ENCODE data around the gene GINS3. TPM values are rescaled to one million over a fixed set of nuclear protein-coding genes. Genes with fewer than 3 reads are reported as not detected.
A peak's percentile ranks its signal among the peaks of the same experiment; 100 is the strongest.
"Not testable (repeated sequence)": the region's sequence is repeated elsewhere in the genome, so short reads cannot be mapped to it uniquely, and the experiment has no call there.

Gene GINS3
- polyA plus RNA-seq, 4 donors, result 1.3 to 6.7 (median 3.5) TPM

DNA sequence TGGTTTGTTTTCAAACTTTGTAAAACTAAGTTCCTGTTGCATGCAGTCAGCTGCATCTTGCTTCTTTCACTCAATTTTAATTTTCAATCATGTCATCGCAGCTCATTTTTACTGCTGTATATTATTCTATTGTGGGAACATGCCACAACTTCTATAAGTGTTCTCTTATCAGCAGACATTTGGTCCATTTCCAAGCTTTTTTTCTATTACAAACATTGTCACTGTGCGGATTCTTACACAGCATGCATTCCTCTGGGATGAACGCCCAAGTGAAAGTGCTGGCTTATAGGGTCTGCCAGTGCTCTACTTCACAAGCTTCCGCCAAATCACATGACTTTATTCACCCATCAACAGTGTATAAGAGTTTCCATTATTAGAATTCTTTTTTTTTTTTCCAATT lies 22.7 kb downstream of the GINS3 start:
- Histone ChIP-seq H3K27me3 (ENCODE audit: control insufficient read depth in 3 of 3, insufficient read depth in 3 of 3, low read length in 3 of 3) (peaks cover 0 to 2% (median 0%) of the 10 kb centered on the region in 3 donors), H3K36me3 (ENCODE audit: control insufficient read depth in 3 of 3, insufficient read depth in 2 of 3, low read depth in 1 of 3, low read length in 3 of 3) (no peaks in the 10 kb centered on the region), H3K4me1 (ENCODE audit: control insufficient read depth in 3 of 3, insufficient read depth in 2 of 3, low read depth in 1 of 3, low read length in 2 of 3) (no peaks in the 10 kb centered on the region), H3K9me3 (ENCODE audit: control insufficient read depth in 2 of 2, insufficient read depth in 1 of 2, low read depth in 1 of 2, low read length in 1 of 2) (no peaks in the 10 kb centered on the region), H3K4me3 (ENCODE audit: low read depth in 1 of 3, low read length in 3 of 3) (no peak overlapping the region), H3K27ac (ENCODE audit: low read depth in 1 of 3, low read length in 2 of 3) (no peak overlapping the region)
- WGBS, 3 donors, result 70 to 72% (median 72%) methylated on average over 4 of the region's 4 CpGs
- DNase-seq (no peak), FAIRE-seq (no peak)

DNA sequence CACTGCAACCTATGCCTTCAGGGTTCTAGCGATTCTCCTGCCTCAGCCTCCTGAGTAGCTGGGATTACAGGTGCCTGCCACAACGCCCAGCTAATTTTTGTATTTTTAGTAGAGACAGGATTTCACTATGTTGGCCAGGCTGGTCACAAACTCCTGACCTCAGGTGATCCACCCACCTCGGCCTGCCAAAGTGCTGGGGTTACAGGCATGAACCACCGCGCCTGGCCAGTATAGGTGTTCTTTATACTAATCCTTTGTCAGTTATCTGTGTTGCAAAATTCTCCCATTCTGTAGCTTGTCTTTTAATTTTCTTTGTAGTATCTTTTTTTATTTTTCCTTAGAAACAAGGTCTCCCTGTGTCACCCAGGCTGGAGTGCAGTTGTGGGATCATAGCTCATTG lies 23.7 kb downstream of the GINS3 start:
- H3K9me3 ChIP-seq (ENCODE audit: control insufficient read depth in 2 of 2, insufficient read depth in 1 of 2, low read depth in 1 of 2, low read length in 1 of 2); FAIRE-seq; DNase-seq; H3K27me3 ChIP-seq (ENCODE audit: control insufficient read depth in 3 of 3, insufficient read depth in 3 of 3, low read length in 3 of 3); H3K36me3 ChIP-seq (ENCODE audit: control insufficient read depth in 3 of 3, insufficient read depth in 2 of 3, low read depth in 1 of 3, low read length in 3 of 3); H3K4me1 ChIP-seq (ENCODE audit: control insufficient read depth in 3 of 3, insufficient read depth in 2 of 3, low read depth in 1 of 3, low read length in 2 of 3); H3K4me3 ChIP-seq (ENCODE audit: low read depth in 1 of 3, low read length in 3 of 3); H3K27ac ChIP-seq (ENCODE audit: low read depth in 1 of 3, low read length in 2 of 3): not testable (repeated sequence)
- WGBS, 3 donors, result 89 to 93% (median 91%) methylated on average over 5 of the region's 5 CpGs

DNA sequence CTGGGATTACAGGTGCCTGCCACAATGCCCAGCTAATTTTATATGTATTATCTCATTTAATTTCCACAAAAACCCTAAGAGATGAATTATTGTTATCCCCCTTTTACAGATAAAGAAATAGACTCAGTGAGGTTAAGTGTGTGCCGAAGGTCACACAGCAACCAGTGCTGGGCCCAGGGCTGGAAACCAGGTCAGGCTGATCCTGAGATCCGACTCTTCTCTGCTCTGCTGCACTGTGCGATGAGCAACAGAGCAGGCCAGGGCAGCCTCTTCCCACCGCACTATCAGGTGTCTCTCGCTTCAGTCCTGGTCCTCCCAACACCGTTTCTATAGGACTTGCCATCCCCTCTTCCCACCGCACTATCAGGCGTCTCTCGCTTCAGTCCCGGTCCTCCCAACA lies 24.8 kb downstream of the GINS3 start:
- FAIRE-seq (no peak), DNase-seq (no peak)
- Histone ChIP-seq H3K4me1 (ENCODE audit: control insufficient read depth in 3 of 3, insufficient read depth in 2 of 3, low read depth in 1 of 3, low read length in 2 of 3) (no peaks in the 10 kb centered on the region), H3K27ac (ENCODE audit: low read depth in 1 of 3, low read length in 2 of 3) (no peak overlapping the region), H3K36me3 (ENCODE audit: control insufficient read depth in 3 of 3, insufficient read depth in 2 of 3, low read depth in 1 of 3, low read length in 3 of 3) (no peaks in the 10 kb centered on the region), H3K9me3 (ENCODE audit: control insufficient read depth in 2 of 2, insufficient read depth in 1 of 2, low read depth in 1 of 2, low read length in 1 of 2) (no peaks in the 10 kb centered on the region), H3K4me3 (ENCODE audit: low read depth in 1 of 3, low read length in 3 of 3) (no peak overlapping the region), H3K27me3 (ENCODE audit: control insufficient read depth in 3 of 3, insufficient read depth in 3 of 3, low read length in 3 of 3) (peaks cover 0 to 2% (median 0%) of the 10 kb centered on the region in 3 donors)
- 92 to 93% (median 93%) methylated on average over 10 of the region's 10 CpGs for WGBS, 3 donors

DNA sequence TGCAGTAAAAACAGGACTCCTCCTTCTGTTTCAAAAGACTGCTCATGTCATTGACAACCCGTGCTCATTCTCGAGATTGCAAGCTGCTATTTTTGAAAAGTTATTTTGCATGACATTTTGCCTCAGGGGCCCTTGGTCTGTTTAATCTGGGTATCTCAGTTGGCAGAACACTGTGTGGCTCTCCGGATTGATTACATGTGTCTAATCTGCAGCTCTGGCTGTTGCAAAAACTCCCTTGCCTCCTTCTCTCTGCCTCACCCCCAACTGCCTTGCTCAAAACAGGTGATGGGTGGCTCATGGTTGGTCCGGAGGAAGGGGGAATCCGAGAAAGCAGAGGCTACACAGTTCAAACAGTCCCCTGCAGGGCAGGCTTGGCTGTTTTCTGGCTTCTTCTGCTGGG lies 25.3 kb downstream of the GINS3 start:
- Histone ChIP-seq H3K4me1 (ENCODE audit: control insufficient read depth in 3 of 3, insufficient read depth in 2 of 3, low read depth in 1 of 3, low read length in 2 of 3) (no peaks in the 10 kb centered on the region), H3K36me3 (ENCODE audit: control insufficient read depth in 3 of 3, insufficient read depth in 2 of 3, low read depth in 1 of 3, low read length in 3 of 3) (no peaks in the 10 kb centered on the region), H3K27ac (ENCODE audit: low read depth in 1 of 3, low read length in 2 of 3) (no peak overlapping the region), H3K9me3 (ENCODE audit: control insufficient read depth in 2 of 2, insufficient read depth in 1 of 2, low read depth in 1 of 2, low read length in 1 of 2) (no peaks in the 10 kb centered on the region), H3K4me3 (ENCODE audit: low read depth in 1 of 3, low read length in 3 of 3) (no peak overlapping the region), H3K27me3 (ENCODE audit: control insufficient read depth in 3 of 3, insufficient read depth in 3 of 3, low read length in 3 of 3) (peaks cover 0 to 2% (median 0%) of the 10 kb centered on the region in 3 donors)
- no peak for FAIRE-seq
- DNase-seq, result no peak
- WGBS, 3 donors, result 46 to 60% (median 50%) methylated on average over 5 of the region's 5 CpGs

DNA sequence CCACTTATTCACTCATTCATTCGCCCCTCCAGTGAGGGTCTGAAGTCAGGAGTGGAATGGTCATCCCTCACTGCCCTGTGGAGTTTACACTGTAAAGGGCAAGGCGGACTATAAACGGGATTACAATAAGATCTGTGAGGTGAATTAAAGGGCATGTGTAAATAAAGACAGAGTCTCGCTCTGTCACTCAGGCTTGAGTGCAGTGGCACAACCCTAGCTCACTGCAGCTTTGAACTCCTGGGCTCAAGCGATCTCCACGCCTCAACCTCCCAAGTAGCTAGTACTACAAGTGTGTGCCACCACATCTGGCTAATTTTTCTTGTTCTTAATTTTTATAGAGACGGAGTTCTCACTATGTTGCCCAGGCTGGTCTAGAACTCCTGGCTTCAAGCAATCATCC lies 25.8 kb downstream of the GINS3 start:
- 76 to 82% (median 77%) methylated on average over 7 of the region's 7 CpGs for WGBS, 3 donors
- FAIRE-seq, result no peak
- H3K27me3 ChIP-seq (ENCODE audit: control insufficient read depth in 3 of 3, insufficient read depth in 3 of 3, low read length in 3 of 3), result peaks cover 0 to 2% (median 0%) of the 10 kb centered on the region in 3 donors

DNA sequence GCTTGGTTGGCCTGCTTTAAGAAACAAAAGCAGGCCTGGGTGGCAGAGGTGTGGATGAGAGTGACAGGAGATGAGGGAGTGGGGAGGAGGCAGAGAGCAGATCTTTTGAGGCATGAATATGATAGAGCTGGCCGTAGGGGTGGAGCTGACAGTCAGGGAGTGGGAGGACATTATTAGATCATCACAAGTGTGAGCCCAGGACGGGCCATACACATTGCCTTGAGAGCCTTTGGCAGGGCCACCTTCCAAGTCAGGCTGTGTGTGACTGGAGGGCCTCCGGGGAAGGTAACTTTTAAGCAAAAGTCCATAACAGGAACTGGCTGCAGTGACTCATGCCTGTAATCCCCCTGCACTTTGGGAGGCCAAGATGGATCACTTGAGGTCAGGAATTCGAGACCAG lies 26.3 kb downstream of the GINS3 start:
- 46 to 66% (median 53%) methylated on average over 4 of the region's 4 CpGs for WGBS, 3 donors
- Histone ChIP-seq H3K9me3 (ENCODE audit: control insufficient read depth in 2 of 2, insufficient read depth in 1 of 2, low read depth in 1 of 2, low read length in 1 of 2) (no peaks in the 10 kb centered on the region), H3K27me3 (ENCODE audit: control insufficient read depth in 3 of 3, insufficient read depth in 3 of 3, low read length in 3 of 3) (peaks cover 0 to 2% (median 0%) of the 10 kb centered on the region in 3 donors), H3K4me1 (ENCODE audit: control insufficient read depth in 3 of 3, insufficient read depth in 2 of 3, low read depth in 1 of 3, low read length in 2 of 3) (no peaks in the 10 kb centered on the region), H3K36me3 (ENCODE audit: control insufficient read depth in 3 of 3, insufficient read depth in 2 of 3, low read depth in 1 of 3, low read length in 3 of 3) (no peaks in the 10 kb centered on the region), H3K27ac (ENCODE audit: low read depth in 1 of 3, low read length in 2 of 3) (no peak overlapping the region), H3K4me3 (ENCODE audit: low read depth in 1 of 3, low read length in 3 of 3) (no peak overlapping the region)
- FAIRE-seq (no peak), DNase-seq (no peak)

More for the DNA sequence above, 25.8 kb downstream of the GINS3 start:
- no peaks in the 10 kb centered on the region for H3K4me1 ChIP-seq (ENCODE audit: control insufficient read depth in 3 of 3, insufficient read depth in 2 of 3, low read depth in 1 of 3, low read length in 2 of 3)
- no peak overlapping the region for H3K27ac ChIP-seq (ENCODE audit: low read depth in 1 of 3, low read length in 2 of 3)
- no peaks in the 10 kb centered on the region for H3K9me3 ChIP-seq (ENCODE audit: control insufficient read depth in 2 of 2, insufficient read depth in 1 of 2, low read depth in 1 of 2, low read length in 1 of 2)
- DNase-seq, result no peak
- H3K4me3 ChIP-seq (ENCODE audit: low read depth in 1 of 3, low read length in 3 of 3), result no peak overlapping the region
- H3K36me3 ChIP-seq (ENCODE audit: control insufficient read depth in 3 of 3, insufficient read depth in 2 of 3, low read depth in 1 of 3, low read length in 3 of 3), result no peaks in the 10 kb centered on the region

DNA sequence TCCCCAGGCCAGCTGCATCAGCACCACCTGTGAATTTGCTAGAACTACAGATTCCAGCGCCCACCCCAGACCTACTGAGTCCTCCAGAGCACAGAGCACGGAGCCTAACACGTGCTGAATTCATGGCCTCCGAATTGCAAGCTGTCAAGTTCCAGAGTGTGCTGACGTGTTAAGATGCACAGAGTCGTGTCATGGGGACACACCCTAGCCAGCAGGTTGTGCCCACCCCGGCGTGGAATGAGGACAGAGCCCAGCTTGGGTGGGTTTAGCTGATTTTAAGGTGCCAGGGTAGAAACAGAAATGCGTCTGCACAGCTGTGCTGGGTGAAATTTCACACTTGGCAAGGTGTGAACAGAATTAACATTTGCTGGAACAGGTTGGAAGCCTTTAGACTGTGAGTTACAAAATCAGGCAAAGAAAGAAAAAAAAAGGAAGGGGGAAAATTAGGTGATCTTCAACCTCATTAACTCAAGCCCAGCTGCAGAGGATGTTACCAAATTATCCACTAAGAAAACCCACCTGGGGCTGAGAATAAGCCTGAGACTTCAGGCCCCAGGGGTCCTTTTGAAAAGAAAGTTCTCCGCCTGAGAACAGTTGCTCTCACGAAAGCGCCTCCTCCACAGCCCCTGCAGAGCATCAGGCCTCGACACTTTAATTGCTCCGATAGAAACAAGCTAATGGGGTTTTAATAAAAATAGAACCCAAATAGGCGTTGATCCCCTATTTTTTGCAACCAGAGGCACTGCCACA lies 27.1 kb downstream of the GINS3 start:
- no peaks in the 10 kb centered on the region for H3K9me3 ChIP-seq (ENCODE audit: control insufficient read depth in 2 of 2, insufficient read depth in 1 of 2, low read depth in 1 of 2, low read length in 1 of 2)
- no peak for DNase-seq
- H3K27me3 ChIP-seq (ENCODE audit: control insufficient read depth in 3 of 3, insufficient read depth in 3 of 3, low read length in 3 of 3), result peaks cover 0 to 2% (median 0%) of the 10 kb centered on the region in 3 donors
- H3K36me3 ChIP-seq (ENCODE audit: control insufficient read depth in 3 of 3, insufficient read depth in 2 of 3, low read depth in 1 of 3, low read length in 3 of 3), result no peaks in the 10 kb centered on the region
- no peak overlapping the region for H3K27ac ChIP-seq (ENCODE audit: low read depth in 1 of 3, low read length in 2 of 3)
- no peak overlapping the region for H3K4me3 ChIP-seq (ENCODE audit: low read depth in 1 of 3, low read length in 3 of 3)
- WGBS, 3 donors, result 66 to 76% (median 69%) methylated on average over 15 of the region's 15 CpGs
- H3K4me1 ChIP-seq (ENCODE audit: control insufficient read depth in 3 of 3, insufficient read depth in 2 of 3, low read depth in 1 of 3, low read length in 2 of 3), result no peaks in the 10 kb centered on the region
- no peak for FAIRE-seq

DNA sequence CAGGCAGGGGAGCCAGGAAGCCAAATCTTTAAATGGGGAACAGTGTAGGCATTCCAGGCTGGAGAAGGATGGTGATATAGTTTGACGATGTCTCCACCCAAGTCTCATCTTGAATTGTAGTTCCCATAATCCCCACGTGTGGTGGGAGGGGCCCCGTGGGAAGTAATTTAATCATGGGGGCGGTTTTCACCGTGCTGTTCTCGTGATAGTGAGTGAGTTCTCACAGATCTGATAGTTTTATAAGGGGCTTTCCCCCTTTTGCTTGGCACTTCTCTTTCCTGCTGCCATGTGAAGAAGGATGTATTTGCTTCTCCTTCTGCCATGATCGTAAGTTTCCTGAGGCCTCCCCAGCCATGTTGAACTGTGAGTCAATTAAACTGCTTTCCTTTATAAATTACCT lies 28.8 kb downstream of the GINS3 start:
- Histone ChIP-seq H3K36me3 (ENCODE audit: control insufficient read depth in 3 of 3, insufficient read depth in 2 of 3, low read depth in 1 of 3, low read length in 3 of 3) (no peaks in the 10 kb centered on the region), H3K4me3 (ENCODE audit: low read depth in 1 of 3, low read length in 3 of 3) (no peak overlapping the region), H3K9me3 (ENCODE audit: control insufficient read depth in 2 of 2, insufficient read depth in 1 of 2, low read depth in 1 of 2, low read length in 1 of 2) (no peaks in the 10 kb centered on the region), H3K27me3 (ENCODE audit: control insufficient read depth in 3 of 3, insufficient read depth in 3 of 3, low read length in 3 of 3) (peaks cover 0 to 2% (median 0%) of the 10 kb centered on the region in 3 donors), H3K27ac (ENCODE audit: low read depth in 1 of 3, low read length in 2 of 3) (no peak overlapping the region), H3K4me1 (ENCODE audit: control insufficient read depth in 3 of 3, insufficient read depth in 2 of 3, low read depth in 1 of 3, low read length in 2 of 3) (no peaks in the 10 kb centered on the region)
- 40 to 48% (median 43%) methylated on average over 7 of the region's 7 CpGs for WGBS, 3 donors
- no peak for FAIRE-seq
- DNase-seq, result no peak

DNA sequence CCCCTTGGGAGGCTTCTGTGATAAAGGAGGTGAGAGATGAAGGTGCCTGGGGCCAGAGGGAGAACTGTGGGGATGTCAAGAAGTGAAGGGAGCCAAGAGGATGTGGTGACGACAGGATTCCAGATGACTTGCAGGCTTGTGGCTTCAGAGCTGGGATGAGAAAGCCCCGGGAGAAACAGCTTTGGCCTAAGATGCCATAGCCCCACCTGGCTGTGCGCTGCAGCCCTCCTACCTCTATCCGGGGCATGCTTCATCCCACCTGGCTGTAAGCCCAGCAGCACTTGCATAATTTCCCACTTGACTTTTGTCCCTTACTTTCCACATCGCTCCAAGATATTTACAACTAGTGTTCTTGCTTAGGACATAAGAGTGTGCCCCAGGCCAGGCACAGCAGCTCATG lies 29.3 kb downstream of the GINS3 start:
- no peaks in the 10 kb centered on the region for H3K36me3 ChIP-seq (ENCODE audit: control insufficient read depth in 3 of 3, insufficient read depth in 2 of 3, low read depth in 1 of 3, low read length in 3 of 3)
- DNase-seq, result peak in 1 of 2 donors; percentile 11
- no peaks in the 10 kb centered on the region for H3K4me1 ChIP-seq (ENCODE audit: control insufficient read depth in 3 of 3, insufficient read depth in 2 of 3, low read depth in 1 of 3, low read length in 2 of 3)
- no peak overlapping the region for H3K27ac ChIP-seq (ENCODE audit: low read depth in 1 of 3, low read length in 2 of 3)
- FAIRE-seq, result no peak
- whole genome bisulfite sequencing, 3 donors, result 21 to 48% (median 35%) methylated on average over 5 of the region's 5 CpGs
- no peak overlapping the region for H3K4me3 ChIP-seq (ENCODE audit: low read depth in 1 of 3, low read length in 3 of 3)
- H3K27me3 ChIP-seq (ENCODE audit: control insufficient read depth in 3 of 3, insufficient read depth in 3 of 3, low read length in 3 of 3), result peaks cover 0 to 2% (median 0%) of the 10 kb centered on the region in 3 donors
- H3K9me3 ChIP-seq (ENCODE audit: control insufficient read depth in 2 of 2, insufficient read depth in 1 of 2, low read depth in 1 of 2, low read length in 1 of 2), result no peaks in the 10 kb centered on the region
